ENCODE measurements around the gene NUDT16L1. TPM values are rescaled to one million over a fixed set of nuclear protein-coding genes. Genes with fewer than 3 reads are reported as not detected.
"Not testable (repeated sequence)": the region's sequence is repeated elsewhere in the genome, so short reads cannot be mapped to it uniquely, and the experiment has no call there.

NUDT16L1 gene
- polyA plus RNA-seq, 1 of the 3 experiments (the other 2 are of a cell fraction) = 45.8 TPM

DNA sequence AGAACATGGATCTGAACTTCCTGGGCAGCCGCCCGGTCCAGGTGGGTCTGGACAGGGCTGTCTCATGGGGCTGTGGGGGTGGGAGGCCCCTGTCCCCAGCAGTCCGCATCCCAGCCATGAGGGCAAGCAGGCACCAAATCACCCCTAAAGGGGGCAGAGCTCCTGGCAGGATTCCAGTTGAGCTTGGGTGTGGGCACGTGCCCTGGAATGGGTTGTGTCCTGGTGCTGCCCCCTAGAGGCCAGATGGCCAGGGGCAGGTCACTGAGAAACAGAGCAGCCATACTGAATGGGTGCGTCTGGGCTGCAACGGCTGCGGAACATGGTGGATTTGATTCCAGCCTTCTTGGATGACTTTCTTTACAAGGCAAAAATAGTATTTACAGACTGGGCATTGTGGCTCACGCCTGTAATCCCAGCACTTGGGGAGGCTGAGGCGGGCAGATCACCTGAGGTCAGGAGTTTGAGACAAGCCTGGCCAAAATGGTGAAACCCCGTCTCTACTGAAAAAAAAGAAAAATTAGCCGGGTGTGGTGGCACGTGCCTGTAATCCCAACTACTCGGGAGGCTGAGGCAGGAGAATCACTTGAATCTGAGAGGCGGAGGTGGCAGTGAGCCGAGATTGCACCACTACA lies 42.8 kb upstream of the NUDT16L1 start:
- H3K9me3 ChIP-seq; H3K4me2 ChIP-seq; H3K4me1 ChIP-seq (ENCODE audit: control insufficient read depth in 1 of 2, insufficient read depth in 2 of 2, low read depth in 1 of 2, low read length in 1 of 2); H3K4me3 ChIP-seq (ENCODE audit: low read depth in 2 of 2, low read length in 1 of 2); H3K9me2 ChIP-seq; H3K27me3 ChIP-seq (ENCODE audit: insufficient read depth); H3F3A ChIP-seq (replicated peaks; ENCODE audit: insufficient read depth); H3K27ac ChIP-seq (ENCODE audit: low read depth in 2 of 2, low read length in 1 of 2); H2AFZ ChIP-seq (ENCODE audit: low read depth); H3K9ac ChIP-seq; POLR2A ChIA-PET: not testable (repeated sequence)
- peak; percentile 39 for TF ChIP-seq NFIC (IDR thresholded peaks at IDR 0.05; ENCODE audit: borderline replicate concordance)
- TF ChIP-seq RAD21 (IDR thresholded peaks at IDR 0.05; ENCODE audit: low read length) = peak; percentile 33
- TF ChIP-seq, protein P1, sequence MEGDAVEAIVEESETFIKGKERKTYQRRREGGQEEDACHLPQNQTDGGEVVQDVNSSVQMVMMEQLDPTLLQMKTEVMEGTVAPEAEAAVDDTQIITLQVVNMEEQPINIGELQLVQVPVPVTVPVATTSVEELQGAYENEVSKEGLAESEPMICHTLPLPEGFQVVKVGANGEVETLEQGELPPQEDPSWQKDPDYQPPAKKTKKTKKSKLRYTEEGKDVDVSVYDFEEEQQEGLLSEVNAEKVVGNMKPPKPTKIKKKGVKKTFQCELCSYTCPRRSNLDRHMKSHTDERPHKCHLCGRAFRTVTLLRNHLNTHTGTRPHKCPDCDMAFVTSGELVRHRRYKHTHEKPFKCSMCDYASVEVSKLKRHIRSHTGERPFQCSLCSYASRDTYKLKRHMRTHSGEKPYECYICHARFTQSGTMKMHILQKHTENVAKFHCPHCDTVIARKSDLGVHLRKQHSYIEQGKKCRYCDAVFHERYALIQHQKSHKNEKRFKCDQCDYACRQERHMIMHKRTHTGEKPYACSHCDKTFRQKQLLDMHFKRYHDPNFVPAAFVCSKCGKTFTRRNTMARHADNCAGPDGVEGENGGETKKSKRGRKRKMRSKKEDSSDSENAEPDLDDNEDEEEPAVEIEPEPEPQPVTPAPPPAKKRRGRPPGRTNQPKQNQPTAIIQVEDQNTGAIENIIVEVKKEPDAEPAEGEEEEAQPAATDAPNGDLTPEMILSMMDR (IDR thresholded peaks at IDR 0.05) = peak; percentile 78
- DNase-seq = peak; percentile 86
- Histone ChIP-seq H3K79me2 (ENCODE audit: insufficient read depth) (peaks cover 42% of the 10 kb centered on the region), H4K20me1 (ENCODE audit: insufficient read depth) (peaks cover 40% of the 10 kb centered on the region), H3K36me3 (replicated peaks in 1 of 2; ENCODE audit: control insufficient read depth in 1 of 2, insufficient read depth in 2 of 2, low read length in 1 of 2) (peaks cover 12 to 29% of the 10 kb centered on the region in 2 experiments)
- CTCF ChIA-PET = interaction anchor here (0.6 to 2.8 kb wide), 9 partner anchors 10 to 44 kb away, joined by 3 to 16 read pairs (median 4); partner anchors contain the start of gene MGRN1
- WGBS (ENCODE audit: low lambda C conversion rate) = 95% methylated on average over 12 of the region's 15 CpGs

DNA sequence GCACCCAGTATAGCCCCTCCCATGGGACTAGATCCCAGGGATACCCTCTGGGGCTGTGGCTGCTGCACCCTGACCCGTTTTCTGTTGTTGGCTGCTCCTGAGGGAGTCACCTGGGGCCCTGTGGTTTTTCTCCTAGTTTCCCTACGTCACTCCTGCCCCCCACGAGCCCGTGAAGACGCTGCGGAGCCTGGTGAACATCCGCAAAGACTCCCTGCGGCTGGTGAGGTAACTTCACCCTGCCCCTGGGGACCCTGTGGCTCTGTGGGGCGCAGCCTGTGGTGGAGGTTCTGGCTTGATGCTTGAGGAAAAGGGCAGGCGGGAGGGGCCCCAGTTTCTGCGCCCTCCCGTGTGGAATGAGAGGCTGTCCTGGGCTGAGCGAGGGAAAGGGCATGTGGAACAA lies 41.5 kb upstream of the NUDT16L1 start:
- Histone ChIP-seq H3K4me2 (no peak overlapping the region), H3K9ac (no peak overlapping the region), H3K27ac (ENCODE audit: low read depth in 2 of 2, low read length in 1 of 2) (no peak overlapping the region), H2AFZ (ENCODE audit: low read depth) (no peak overlapping the region), H3F3A (replicated peaks; ENCODE audit: insufficient read depth) (no peaks in the 10 kb centered on the region), H3K36me3 (replicated peaks in 1 of 2; ENCODE audit: control insufficient read depth in 1 of 2, insufficient read depth in 2 of 2, low read length in 1 of 2) (peaks cover 16 to 36% of the 10 kb centered on the region in 2 experiments), H3K27me3 (ENCODE audit: insufficient read depth) (no peaks in the 10 kb centered on the region), H3K4me1 (ENCODE audit: control insufficient read depth in 1 of 2, insufficient read depth in 2 of 2, low read depth in 1 of 2, low read length in 1 of 2) (no peaks in the 10 kb centered on the region), H3K79me2 (ENCODE audit: insufficient read depth) (peaks cover 30% of the 10 kb centered on the region), H3K9me2 (no peaks in the 10 kb centered on the region), H3K9me3 (no peaks in the 10 kb centered on the region), H3K4me3 (ENCODE audit: low read depth in 2 of 2, low read length in 1 of 2) (no peak overlapping the region), H4K20me1 (ENCODE audit: insufficient read depth) (peaks cover 29% of the 10 kb centered on the region)
- TF ChIP-seq RFX5 (IDR thresholded peaks at IDR 0.05; ENCODE audit: low read length) = no peak
- TF ChIP-seq, protein P2, sequence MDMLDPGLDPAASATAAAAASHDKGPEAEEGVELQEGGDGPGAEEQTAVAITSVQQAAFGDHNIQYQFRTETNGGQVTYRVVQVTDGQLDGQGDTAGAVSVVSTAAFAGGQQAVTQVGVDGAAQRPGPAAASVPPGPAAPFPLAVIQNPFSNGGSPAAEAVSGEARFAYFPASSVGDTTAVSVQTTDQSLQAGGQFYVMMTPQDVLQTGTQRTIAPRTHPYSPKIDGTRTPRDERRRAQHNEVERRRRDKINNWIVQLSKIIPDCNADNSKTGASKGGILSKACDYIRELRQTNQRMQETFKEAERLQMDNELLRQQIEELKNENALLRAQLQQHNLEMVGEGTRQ (IDR thresholded peaks at IDR 0.05; ENCODE audit: borderline replicate concordance, low read depth, low read length) = no peak
- TF ChIP-seq TAF1 (IDR thresholded peaks at IDR 0.05; ENCODE audit: borderline replicate concordance, low read depth, low read length) = no peak
- no peak for TF ChIP-seq EZH2phosphoT487 (IDR thresholded peaks at IDR 0.05; ENCODE audit: borderline replicate concordance, low read depth)
- no peak for DNase-seq
- CTCF ChIA-PET = interaction anchor here (0.8 to 2.8 kb wide), 6 partner anchors 9 to 67 kb away, joined by 3 to 16 read pairs (median 5); partner anchors contain the start of gene MGRN1
- POLR2A ChIA-PET = no interaction called here
- 95% methylated on average over 13 of the region's 13 CpGs for WGBS (ENCODE audit: low lambda C conversion rate)
